SU-DHL-6 (cell line): ENCODE measurements around the gene CLTA.

ENCODE experiments used
- EZH2phosphoT487 ChIP-seq: fragments of 200-600 bp; sonication (generic), shearing (Covaris generic); conservative IDR thresholded peaks from 2 replicates; pipeline ENCODE4 v1.6.1; 2018; ENCODE audit warnings: mild to moderate bottlenecking, antibody characterized with exemption, low read length, moderate library complexity, mixed read lengths
- TF ChIP-seq, protein P1 (sequence below): fragments of 200-600 bp; sonication (generic); IDR thresholded peaks from one replicate; pipeline ENCODE4 v1.5.1; 2017; ENCODE audit warnings: antibody characterized with exemption, mild to moderate bottlenecking, low read length, moderate library complexity; ENCODE audit not compliant: insufficient read depth, poor library complexity, severe bottlenecking

DNA sequence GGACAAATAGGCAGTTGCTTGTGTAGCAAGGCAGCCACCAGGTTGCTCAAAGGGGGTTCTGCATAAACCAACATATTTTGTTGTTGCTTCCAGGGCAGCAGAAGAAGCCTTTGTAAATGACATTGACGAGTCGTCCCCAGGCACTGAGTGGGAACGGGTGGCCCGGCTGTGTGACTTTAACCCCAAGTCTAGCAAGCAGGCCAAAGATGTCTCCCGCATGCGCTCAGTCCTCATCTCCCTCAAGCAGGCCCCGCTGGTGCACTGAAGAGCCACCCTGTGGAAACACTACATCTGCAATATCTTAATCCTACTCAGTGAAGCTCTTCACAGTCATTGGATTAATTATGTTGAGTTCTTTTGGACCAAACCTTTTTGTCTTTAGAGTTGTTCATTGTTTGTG lies 20.8 kb downstream of the CLTA start:
- TF ChIP-seq EZH2phosphoT487, result no peak
- TF ChIP-seq, protein P1, sequence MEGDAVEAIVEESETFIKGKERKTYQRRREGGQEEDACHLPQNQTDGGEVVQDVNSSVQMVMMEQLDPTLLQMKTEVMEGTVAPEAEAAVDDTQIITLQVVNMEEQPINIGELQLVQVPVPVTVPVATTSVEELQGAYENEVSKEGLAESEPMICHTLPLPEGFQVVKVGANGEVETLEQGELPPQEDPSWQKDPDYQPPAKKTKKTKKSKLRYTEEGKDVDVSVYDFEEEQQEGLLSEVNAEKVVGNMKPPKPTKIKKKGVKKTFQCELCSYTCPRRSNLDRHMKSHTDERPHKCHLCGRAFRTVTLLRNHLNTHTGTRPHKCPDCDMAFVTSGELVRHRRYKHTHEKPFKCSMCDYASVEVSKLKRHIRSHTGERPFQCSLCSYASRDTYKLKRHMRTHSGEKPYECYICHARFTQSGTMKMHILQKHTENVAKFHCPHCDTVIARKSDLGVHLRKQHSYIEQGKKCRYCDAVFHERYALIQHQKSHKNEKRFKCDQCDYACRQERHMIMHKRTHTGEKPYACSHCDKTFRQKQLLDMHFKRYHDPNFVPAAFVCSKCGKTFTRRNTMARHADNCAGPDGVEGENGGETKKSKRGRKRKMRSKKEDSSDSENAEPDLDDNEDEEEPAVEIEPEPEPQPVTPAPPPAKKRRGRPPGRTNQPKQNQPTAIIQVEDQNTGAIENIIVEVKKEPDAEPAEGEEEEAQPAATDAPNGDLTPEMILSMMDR, result no peak
